Osteocyte (in vitro differentiated cells): ENCODE results near the gene FAM47E. TPM values are rescaled to one million over a fixed set of nuclear protein-coding genes. Genes with fewer than 3 reads are reported as not detected.

Source experiments
- DNase-seq: peaks from one replicate; pipeline ENCODE4 v3.0.0; 2021; ENCODE audit warnings: mixed read lengths; ENCODE audit not compliant: unreplicated experiment; ENCODE audit errors: extremely low spot score
- H3K27ac Mint-ChIP-seq: one replicate; pipeline ENCODE4 v1.8.0; 2021; ENCODE audit warnings: mild to moderate bottlenecking, mixed read lengths; ENCODE audit not compliant: unreplicated experiment
- H3K27me3 Mint-ChIP-seq: one replicate; pipeline ENCODE4 v1.8.0; 2021; ENCODE audit warnings: mixed read lengths; ENCODE audit not compliant: unreplicated experiment
- H3K36me3 Mint-ChIP-seq: one replicate; pipeline ENCODE4 v1.8.0; 2021; ENCODE audit warnings: mixed read lengths; ENCODE audit not compliant: unreplicated experiment
- H3K4me1 Mint-ChIP-seq: one replicate; pipeline ENCODE4 v1.8.0; 2021; ENCODE audit warnings: mixed read lengths; ENCODE audit not compliant: unreplicated experiment
- H3K4me3 Mint-ChIP-seq: one replicate; pipeline ENCODE4 v1.8.0; 2021; ENCODE audit warnings: mild to moderate bottlenecking, moderate library complexity, mixed read lengths; ENCODE audit not compliant: unreplicated experiment
- H3K9me3 Mint-ChIP-seq: one replicate; pipeline ENCODE4 v1.8.0; 2021; ENCODE audit warnings: mixed read lengths; ENCODE audit not compliant: unreplicated experiment
- total RNA-seq: library from RNA; stranded (reverse); gene quantifications from 2 replicates; pipeline ENCODE4 v1.2.1, GENCODE V29; 2021
- TF ChIP-seq, protein P1 (sequence below): fragments of 200-600 bp; sonication (generic); IDR thresholded peaks from 2 replicates; pipeline ENCODE4 v1.5.0; 2021; ENCODE audit warnings: antibody characterized with exemption, mild to moderate bottlenecking, moderate library complexity

The FAM47E gene
- total RNA-seq, 1 donor from 2014 or later = 0.70 TPM

DNA sequence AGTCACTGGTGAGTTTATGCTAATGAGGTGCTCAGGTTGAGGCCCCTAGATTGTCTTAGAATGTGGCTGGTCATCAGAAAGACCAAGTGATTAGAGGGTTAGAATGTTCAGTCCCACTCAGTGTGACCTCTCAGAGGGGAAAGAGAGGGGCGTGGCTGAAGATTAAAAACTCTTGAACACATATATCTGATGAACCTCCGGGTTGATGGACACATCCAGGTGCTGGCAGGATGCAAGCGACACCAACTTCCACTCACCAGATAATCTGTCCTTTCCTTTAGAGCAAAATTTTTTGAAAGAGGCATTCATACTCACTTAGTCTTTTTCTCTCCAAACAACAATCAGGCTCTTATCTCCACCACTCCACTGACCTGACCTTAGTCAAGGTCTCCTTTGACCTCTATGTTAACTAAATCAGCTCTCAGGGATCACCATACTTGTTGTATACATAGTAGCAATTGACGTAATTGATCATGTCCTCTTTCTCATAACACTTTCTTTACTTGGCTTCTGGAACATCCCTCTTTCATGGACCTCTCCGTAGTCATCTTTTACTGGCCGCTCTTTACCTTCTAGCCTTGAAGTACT is 14.2 kb downstream of the FAM47E start:
- no peaks in the 10 kb centered on the region for H3K9me3 Mint-ChIP-seq

DNA sequence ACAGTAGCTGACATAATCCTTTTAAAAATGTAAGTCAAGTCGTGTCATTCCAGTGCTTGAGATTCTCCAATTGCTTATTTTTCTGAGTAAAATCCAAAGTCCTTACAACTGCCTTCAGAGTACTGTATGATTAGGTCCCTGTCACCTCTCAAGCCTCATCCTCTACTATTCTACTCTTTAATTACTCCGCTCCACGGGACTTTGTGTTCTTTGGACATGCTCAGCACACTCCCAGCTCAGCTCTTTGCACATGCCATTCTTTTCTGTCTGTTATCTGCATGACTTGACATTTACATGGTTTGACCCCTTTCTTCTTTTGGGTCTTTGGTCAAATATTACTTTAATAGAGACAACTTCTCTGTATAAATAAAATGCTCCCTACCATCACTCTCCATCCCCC is 15.1 kb downstream of the FAM47E start:
- Mint-ChIP-seq H3K4me1 (no peaks in the 10 kb centered on the region), H3K27ac (no peak overlapping the region), H3K36me3 (no peaks in the 10 kb centered on the region), H3K4me3 (no peak overlapping the region), H3K9me3 (no peaks in the 10 kb centered on the region), H3K27me3 (peaks cover 26% of the 10 kb centered on the region)
- DNase-seq = no peak
- TF ChIP-seq, protein P1, sequence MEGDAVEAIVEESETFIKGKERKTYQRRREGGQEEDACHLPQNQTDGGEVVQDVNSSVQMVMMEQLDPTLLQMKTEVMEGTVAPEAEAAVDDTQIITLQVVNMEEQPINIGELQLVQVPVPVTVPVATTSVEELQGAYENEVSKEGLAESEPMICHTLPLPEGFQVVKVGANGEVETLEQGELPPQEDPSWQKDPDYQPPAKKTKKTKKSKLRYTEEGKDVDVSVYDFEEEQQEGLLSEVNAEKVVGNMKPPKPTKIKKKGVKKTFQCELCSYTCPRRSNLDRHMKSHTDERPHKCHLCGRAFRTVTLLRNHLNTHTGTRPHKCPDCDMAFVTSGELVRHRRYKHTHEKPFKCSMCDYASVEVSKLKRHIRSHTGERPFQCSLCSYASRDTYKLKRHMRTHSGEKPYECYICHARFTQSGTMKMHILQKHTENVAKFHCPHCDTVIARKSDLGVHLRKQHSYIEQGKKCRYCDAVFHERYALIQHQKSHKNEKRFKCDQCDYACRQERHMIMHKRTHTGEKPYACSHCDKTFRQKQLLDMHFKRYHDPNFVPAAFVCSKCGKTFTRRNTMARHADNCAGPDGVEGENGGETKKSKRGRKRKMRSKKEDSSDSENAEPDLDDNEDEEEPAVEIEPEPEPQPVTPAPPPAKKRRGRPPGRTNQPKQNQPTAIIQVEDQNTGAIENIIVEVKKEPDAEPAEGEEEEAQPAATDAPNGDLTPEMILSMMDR = no peak

More for the DNA sequence above, 14.2 kb downstream of the FAM47E start:
- Mint-ChIP-seq H3K4me1 (no peaks in the 10 kb centered on the region), H3K27me3 (peaks cover 28% of the 10 kb centered on the region), H3K36me3 (peaks cover under 1% of the 10 kb centered on the region), H3K27ac (no peak overlapping the region), H3K4me3 (no peak overlapping the region)
- no peak for DNase-seq
- TF ChIP-seq, protein P1 = no peak

DNA sequence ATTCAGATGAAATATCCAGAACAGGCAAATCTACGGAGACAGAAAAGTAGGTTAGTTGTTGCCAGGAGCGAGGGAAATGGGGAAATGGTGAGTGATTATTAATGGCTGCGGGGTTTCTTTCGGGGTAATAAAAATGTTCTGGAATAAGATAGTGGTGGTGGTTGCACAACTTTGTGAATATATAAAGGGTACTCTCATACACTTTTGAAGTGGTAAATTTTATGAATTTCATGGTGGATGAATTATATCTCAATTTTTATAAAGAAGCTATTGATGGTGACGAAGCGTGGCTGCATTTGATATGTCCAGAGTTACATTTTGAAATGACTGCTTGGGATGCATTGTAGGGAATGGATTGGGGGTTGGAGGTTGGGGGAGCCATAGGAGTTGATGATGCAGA is 16.3 kb downstream of the FAM47E start:
- DNase-seq = no peak
- H3K27me3 Mint-ChIP-seq = peaks cover 25% of the 10 kb centered on the region
- H3K36me3 Mint-ChIP-seq = no peaks in the 10 kb centered on the region
- TF ChIP-seq, protein P1 = no peak
- H3K4me1 Mint-ChIP-seq = no peaks in the 10 kb centered on the region
- H3K4me3 Mint-ChIP-seq = no peak overlapping the region
- H3K27ac Mint-ChIP-seq = no peak overlapping the region
- no peaks in the 10 kb centered on the region for H3K9me3 Mint-ChIP-seq

DNA sequence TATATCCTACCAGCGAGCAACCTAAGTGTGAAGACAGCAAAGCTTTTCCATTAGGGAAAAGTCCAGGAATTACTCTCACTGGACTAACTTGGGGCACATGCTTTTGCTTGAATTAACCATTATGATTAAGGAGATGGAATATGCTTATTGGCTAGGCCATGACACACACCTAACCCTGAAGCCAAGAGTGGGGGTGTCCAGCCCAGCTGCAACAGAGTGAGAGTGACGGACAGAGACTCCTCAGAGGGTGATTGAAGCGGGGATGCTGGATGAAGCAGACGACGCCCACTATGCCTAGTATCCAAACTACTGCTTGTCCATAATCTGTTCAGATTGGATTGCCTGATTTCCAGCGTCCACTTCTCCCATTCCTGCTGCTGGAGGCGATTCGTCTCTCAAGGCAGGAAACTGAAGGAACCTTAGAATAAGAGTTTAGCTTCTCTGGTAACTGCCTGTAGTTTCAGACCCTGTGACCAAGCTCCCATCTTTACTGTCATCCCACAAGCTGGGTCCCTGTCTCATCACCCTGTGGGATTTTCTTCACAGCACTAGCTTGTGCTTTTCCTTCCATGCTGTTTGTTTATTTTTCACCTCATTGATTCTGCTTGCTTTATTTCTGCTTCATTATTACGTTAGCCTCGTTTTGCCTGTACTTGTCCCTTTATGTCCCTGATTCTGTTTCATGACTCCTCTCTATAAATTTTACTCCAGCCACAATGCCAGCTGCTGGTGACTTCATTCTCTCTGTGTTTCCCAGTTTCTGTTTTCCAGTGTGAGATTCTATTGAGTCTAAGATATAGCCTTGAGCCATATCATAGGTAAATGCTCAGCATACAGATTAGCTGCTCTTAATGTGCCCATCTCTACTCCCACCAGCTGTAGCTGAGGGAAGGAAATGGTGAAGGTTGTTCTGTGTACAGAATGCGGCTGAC is 19.0 kb downstream of the FAM47E start:
- Mint-ChIP-seq H3K4me1 (no peaks in the 10 kb centered on the region), H3K27me3 (peaks cover 40% of the 10 kb centered on the region), H3K4me3 (no peak overlapping the region), H3K27ac (no peak overlapping the region), H3K36me3 (no peaks in the 10 kb centered on the region), H3K9me3 (no peaks in the 10 kb centered on the region)
- TF ChIP-seq, protein P1 = no peak
- no peak for DNase-seq

DNA sequence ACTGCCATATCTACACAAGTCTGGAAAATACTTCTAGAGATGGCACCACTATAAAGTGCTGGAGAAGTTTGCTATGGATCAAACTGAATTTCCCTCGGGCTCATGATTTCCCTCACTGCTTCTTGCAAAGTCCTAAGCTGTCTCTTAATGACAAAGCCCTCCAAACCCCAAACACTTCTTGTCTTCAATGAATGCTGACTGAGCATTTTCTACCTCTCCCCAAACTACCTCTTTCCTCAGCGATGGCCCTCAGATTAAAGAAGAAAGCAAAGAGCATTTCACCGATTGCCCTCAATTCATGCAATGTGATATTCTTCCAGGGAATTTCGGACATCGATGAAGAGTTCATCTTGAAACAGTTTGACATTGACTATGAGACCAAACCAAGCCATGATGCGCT is 19.7 kb downstream of the FAM47E start:
- TF ChIP-seq, protein P1 = no peak
- H3K4me3 Mint-ChIP-seq = no peak overlapping the region
- H3K4me1 Mint-ChIP-seq = no peaks in the 10 kb centered on the region
- H3K27me3 Mint-ChIP-seq = peaks cover 43% of the 10 kb centered on the region
- H3K36me3 Mint-ChIP-seq = no peaks in the 10 kb centered on the region
- H3K27ac Mint-ChIP-seq = no peak overlapping the region
- H3K9me3 Mint-ChIP-seq = no peaks in the 10 kb centered on the region
- DNase-seq = no peak
